ENCODE measurements around the gene BAX. TPM values are rescaled to one million over a fixed set of nuclear protein-coding genes. Genes with fewer than 3 reads are reported as not detected.

The BAX gene
- polyA plus RNA-seq, 5 donors, result 41.9 to 96.2 (median 62.0) TPM

- no peak for DNase-seq
Observed at GRCh38 chr19:48982280-48982679, 27.6 kb downstream of the BAX start.

DNA sequence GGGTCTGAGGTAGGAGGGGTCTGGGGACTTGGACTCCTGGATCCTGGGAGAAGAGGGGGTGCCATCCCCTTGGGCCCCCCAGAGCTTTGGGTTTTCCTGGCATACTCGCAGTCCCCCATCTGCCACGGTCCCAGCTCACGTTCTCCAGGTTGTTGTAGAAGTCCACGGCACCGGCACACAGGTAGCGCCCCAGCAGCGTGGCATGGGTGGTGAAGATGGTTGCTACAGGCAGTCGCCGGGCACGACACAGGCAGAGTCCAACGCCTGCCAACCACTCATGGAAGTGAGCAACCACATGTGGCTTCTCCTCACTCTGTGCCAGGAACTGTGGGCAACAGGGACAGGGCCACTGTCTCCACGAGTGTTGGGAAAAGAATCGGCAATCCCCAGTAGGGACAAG lies 31.0 kb downstream of the BAX start:
- DNase-seq, result no peak

DNA sequence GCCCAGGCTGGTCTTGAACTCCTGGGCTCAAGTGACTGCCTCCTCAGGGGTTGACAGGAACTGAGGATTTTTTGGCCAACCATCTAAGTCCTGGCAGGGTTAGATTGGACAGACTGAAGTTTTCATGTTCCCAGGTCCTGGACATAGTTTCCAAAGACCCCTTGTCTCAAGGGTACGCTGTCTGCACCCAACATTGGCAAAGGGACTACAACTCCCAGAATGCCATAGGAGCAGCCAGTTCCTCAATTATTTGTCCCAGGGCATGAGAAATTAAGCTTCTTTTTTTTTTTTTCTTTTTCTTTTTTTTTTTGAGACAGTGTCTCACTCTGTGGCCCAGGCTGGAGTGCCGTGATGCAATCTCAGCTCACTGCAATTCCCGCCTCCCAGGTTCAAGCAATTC lies 31.5 kb downstream of the BAX start:
- no peak for DNase-seq

- DNase-seq, result no peak
Observed at GRCh38 chr19:48987323-48987722, 32.6 kb downstream of the BAX start.

DNA sequence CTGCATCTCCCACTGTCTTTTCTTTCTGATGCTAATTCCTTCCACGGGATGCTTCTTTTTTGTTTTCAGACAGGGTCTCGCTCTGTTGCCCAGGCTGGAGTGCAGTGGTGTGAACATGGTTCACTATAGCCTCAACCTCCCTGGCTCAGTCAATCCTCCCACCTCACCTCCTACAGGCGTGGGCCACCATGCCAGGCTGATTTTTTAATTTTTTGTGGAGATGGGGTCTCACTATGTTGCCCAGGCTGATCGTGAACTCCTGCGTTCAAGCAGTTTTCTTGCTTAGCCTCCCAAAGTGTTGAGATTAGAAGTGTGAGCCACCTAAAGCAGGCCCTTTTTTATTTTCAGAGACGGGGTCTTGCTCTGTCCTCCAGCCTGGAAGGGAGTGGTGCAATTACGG lies 33.6 kb downstream of the BAX start:
- DNase-seq, result no peak

DNA sequence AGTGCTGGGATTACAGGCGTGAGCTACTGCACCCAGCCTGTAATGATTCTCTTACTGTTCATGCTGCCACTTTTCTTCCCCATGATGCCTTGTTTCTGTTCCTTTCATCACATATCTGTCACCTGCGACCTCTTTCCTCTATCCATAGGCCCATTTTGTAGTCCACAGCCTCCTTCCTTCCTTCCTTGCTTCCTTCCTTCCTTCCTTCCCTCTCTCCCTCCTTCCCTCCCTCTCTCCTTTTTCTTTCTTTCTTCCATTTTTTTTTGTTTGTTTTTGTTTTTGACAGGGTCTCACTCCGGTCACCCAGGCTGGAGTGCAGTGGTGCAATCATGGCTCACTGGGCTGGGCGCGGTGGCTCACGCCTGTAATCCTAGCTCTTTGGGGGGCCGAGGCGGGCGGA lies 34.2 kb downstream of the BAX start:
- no peak for DNase-seq

GRCh38 chr19:48989701-48990291 lies 35.1 kb downstream of the BAX start:
- no peak for DNase-seq

GRCh38 chr19:48990400-48990799 lies 35.7 kb downstream of the BAX start:
- DNase-seq, result no peak

DNA sequence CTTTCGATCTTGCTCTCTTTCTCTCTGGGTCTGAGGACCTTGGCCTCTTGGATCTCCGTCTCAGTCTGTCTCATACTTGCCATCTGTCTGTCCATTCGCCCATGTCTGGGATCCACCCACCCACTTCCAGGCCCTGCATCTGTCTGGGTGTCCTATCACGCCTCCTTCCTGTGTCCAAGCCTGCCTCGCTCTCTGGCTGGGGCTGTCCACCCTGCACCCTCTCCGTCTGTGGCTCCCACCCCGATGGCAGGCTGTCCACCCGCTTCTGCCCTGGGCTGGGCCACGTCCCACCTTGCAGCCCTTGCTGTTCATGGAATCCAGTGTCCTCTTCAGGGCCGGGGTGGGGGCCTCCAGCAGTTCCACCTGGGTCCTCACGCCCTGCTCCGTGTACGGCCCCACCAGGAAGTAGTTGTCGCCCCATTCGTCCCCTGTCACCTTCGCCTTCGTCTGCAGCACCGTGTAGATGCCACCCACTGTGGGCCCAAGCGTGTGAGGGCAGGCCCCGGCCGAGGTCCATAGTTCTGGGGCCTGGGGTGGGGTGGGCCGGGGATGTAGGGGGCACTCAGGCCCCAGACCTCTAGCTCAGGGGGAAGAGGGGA lies 36.4 kb downstream of the BAX start:
- DNase-seq, result no peak

- DNase-seq, result peak; percentile 27 to 61
Observed at GRCh38 chr19:48991873-48992580, 37.4 kb downstream of the BAX start.

DNA sequence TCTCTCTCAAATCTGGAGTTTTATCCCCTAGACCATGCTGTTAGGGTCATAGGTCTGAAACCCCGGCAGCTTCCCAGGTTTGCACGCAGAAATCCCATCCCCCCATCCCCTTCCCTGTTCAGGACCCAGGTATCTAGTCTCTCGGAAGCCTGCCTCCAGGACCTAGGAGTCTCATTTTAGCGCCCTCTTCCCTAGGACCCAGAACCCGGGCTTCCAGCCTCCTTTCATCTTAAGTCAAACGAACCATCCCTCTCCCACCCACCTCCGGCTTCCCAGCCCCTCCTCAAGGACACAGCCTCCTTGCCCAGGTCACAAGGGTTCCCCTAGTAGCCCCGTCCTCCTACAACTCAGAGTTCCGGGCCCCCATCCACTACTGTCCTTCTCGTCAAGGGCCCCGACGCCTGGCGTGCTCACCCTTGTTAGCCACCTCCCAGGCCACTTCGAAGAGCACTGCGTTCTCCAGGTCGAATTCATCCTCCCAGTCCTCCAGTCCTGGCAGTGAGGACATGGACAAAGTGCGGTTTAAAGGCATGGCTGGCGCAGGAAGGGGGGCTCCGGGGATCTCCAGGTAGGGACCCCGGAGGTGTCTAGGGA lies 38.0 kb downstream of the BAX start:
- no peak for DNase-seq

DNA sequence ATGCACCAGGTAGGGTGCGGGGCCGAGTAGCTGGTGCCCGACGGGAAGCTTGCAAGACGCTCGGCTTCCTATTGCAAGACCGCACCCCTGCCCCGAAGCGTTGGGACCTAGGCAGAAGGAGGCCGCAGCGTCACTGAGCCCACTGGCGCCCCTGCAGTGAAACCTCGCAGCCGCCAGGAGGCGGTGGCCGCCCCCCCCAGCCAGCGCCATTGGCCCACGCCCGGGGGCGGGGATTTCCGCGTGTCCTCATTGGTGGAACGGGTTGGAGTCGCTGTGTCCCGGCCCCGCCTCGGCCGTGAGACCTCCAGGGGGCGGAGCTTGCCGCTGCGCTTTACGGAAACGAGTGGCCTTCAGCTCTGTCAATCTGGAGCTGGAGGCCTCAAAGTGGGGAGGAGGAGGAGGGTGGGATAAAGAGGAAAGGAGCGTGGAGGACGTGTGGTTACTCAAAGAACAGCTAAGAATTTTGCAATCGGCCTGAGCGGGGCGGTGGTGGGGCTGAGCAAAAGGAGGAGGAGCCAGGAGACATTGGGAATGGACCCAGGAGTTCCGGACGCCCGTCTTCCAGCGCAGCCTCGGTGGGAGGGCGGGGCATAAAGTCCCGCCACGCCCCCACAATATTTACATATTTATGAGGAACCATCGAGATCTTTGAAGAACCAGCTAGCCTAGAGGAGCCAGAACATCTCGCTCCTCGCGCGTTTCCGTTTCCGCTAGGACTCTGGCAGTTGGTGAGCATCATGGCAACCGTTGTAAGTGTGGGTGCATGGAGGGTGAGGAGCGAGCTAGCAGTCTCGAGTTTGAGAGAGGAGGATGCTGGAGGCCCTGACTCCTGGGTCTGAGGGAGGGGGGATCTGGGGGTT lies 38.7 kb downstream of the BAX start, which contains the start of the genes GYS1 and RUVBL2:
GYS1 (minus strand) TSS at position 135 of the 860 bp plus-strand sequence. CDS start 197 bp downstream, outside the sequence.
RUVBL2 (plus strand) TSS at position 713 of the 860 bp plus-strand sequence; CDS start at position 738, 25 bp downstream.
- peak; percentile 100 for DNase-seq

DNA sequence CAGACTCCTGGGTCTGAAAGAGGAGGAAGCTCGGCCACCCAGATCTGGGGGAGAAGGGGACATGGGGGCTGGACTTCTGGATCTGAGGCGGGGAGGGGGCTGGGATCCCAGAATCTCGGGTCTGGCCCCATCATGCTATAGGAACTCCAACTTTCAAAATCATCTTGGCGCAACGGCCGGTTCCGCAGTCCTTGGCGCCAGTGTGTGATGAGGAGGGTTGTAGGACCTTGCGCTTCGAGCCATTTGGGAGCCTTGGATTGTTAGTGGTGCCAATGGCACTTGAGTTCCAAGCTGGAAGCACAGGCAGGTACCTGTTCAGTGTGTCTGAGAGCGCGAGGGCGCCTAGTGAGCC lies 39.3 kb downstream of the BAX start:
- DNase-seq, result no peak

- no peak for DNase-seq
Observed at GRCh38 chr19:48997972-48998371, 43.3 kb downstream of the BAX start.

- DNase-seq, result no peak
Observed at GRCh38 chr19:48999481-49000325, 45.0 kb downstream of the BAX start.

GRCh38 chr19:49004133-49004532 lies 49.5 kb downstream of the BAX start:
- DNase-seq, result no peak

- no peak for DNase-seq
Observed at GRCh38 chr19:49004964-49005614, 50.4 kb downstream of the BAX start.

- no peak for DNase-seq
Observed at GRCh38 chr19:49006905-49007304, 52.2 kb downstream of the BAX start.

DNA sequence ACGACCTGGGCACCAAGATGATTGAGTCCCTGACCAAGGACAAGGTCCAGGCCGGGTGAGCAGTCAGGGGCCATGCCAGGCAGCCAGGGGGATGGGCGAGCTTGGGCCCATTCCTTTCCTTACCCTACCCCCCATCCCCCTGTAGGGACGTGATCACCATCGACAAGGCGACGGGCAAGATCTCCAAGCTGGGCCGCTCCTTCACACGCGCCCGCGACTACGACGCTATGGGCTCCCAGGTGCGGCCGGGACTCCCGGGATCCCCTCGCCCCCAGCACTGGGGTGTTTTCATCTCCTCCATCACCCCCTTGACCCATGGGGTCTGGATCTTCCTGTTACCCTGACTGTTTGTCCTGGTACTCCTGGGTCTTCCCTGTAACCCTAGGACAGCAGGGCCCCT lies 55.2 kb downstream of the BAX start:
- no peak for DNase-seq

DNA sequence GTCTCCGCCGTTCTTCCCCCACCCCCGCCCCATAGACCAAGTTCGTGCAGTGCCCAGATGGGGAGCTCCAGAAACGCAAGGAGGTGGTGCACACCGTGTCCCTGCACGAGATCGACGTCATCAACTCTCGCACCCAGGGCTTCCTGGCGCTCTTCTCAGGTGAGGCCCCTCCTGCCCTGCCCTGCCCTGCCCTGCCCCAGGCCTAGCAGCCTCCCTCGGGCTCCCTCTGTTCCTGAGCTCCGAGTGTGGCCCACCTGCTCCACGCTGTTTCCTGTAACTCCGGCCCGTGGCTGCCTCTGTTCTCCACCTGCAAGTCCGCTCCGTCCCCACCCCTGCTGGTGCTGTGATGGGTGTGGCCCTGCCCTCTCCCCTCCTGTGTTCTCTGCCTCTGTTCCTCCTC lies 55.8 kb downstream of the BAX start:
- no peak for DNase-seq
